HepG2 (cell line): Measurements from ENCODE around the gene RARRES1. TPM values are rescaled to one million over a fixed set of nuclear protein-coding genes. Genes with fewer than 3 reads are reported as not detected.

Source experiments
- ATAC-seq: fragments of 200-7000 bp; cut with Tn5 transposase; 3 replicates; pipeline ENCODE4 v1.9.1; 2020; ENCODE audit warnings: mild to moderate bottlenecking, moderate library complexity
- BruUV-seq: library from RNA; stranded (reverse); fragments of 400-500 nt; replicated peaks from 2 replicates; lab custom pipeline; 2021; lab: Mats Ljungman, UMichigan
- CTCF ChIA-PET: fragments of 300-600 bp; formaldehyde crosslinking; extraction: SDS; loops from one replicate; lab custom pipeline; 2021; ENCODE audit warnings: low total read pairs, inconsistent platforms, low intra/inter-chr PET ratio; lab: Yijun Ruan, JAX
- POLR2A ChIA-PET: fragments of 350-600 bp; sonication (Branson Sonifier 250); formaldehyde crosslinking; loops from one replicate; lab custom pipeline; 2020; ENCODE audit warnings: antibody characterized with exemption, inconsistent platforms; lab: Yijun Ruan, JAX
- DNase-seq: peaks from one replicate; pipeline ENCODE4 v3.0.0-alpha.2; 2015; ENCODE audit warnings: low spot score
- FAIRE-seq: peaks from 3 replicates; lab custom pipeline; 2011; peaks lifted over from hg19 to GRCh38; lab: Jason Lieb, UNC
- H2AFZ ChIP-seq: one replicate; pipeline ENCODE4 v1.6.1; 2011; ENCODE audit warnings: low read length, inconsistent platforms
- H3K27ac ChIP-seq: fragments of 300-600 bp; 3 replicates; pipeline ENCODE4 v1.8.0; 2011; ENCODE audit warnings: mixed run types, mild to moderate bottlenecking, mixed read lengths, low read length, inconsistent platforms; ENCODE audit not compliant: insufficient read depth; ENCODE audit errors: extremely low read length
- H3K27me3 ChIP-seq, 2 experiments: fragments of 200-600 bp in 1 of 2; 2 replicates in 1 of 2; 3 replicates in 1 of 2; pipeline versions ENCODE4 v1.6.0 to v1.8.0; 2011; ENCODE audit warnings: low read length in 2 of 2, mild to moderate bottlenecking in 2 of 2, moderate library complexity in 2 of 2, inconsistent platforms in 1 of 2; ENCODE audit not compliant: insufficient read depth in 2 of 2, control insufficient read depth in 1 of 2
- H3K36me3 ChIP-seq, 2 experiments: fragments of 200-600 bp in 1 of 2; replicated peaks in 1 of 2; 2 replicates in 1 of 2; 3 replicates in 1 of 2; pipeline versions ENCODE4 v1.5.1 to v1.8.0; 2011; ENCODE audit warnings: low read length in 2 of 2, inconsistent platforms in 1 of 2; ENCODE audit not compliant: insufficient read depth in 2 of 2, control insufficient read depth in 1 of 2
- H3K4me1 ChIP-seq: 2 replicates; pipeline ENCODE4 v1.5.1; 2012; ENCODE audit warnings: low read length, inconsistent platforms; ENCODE audit not compliant: insufficient read depth
- H3K4me2 ChIP-seq: 2 replicates; pipeline ENCODE4 v1.6.0; 2011; ENCODE audit warnings: low read depth, low read length, inconsistent platforms
- H3K4me3 ChIP-seq, 3 experiments: fragments of 200-600 bp in 1 of 3; sonication (generic), shearing (Covaris generic) in 1 of 3; replicated peaks in 1 of 3; 2 replicates each; pipeline ENCODE4 v1.5.1; 2011 to 2016; ENCODE audit warnings: low read length in 3 of 3, inconsistent platforms in 2 of 3, low read depth in 2 of 3, mild to moderate bottlenecking in 2 of 3, control low read depth in 1 of 3, mixed read lengths in 1 of 3; ENCODE audit not compliant: insufficient read depth in 1 of 3
- H3K79me2 ChIP-seq: one replicate; pipeline ENCODE4 v1.6.1; 2011; ENCODE audit warnings: low read length, inconsistent platforms; ENCODE audit not compliant: insufficient read depth
- H3K9ac ChIP-seq: 2 replicates; pipeline ENCODE4 v1.6.0; 2011; ENCODE audit warnings: mild to moderate bottlenecking, low read depth, low read length, inconsistent platforms; ENCODE audit not compliant: insufficient read depth
- H3K9me3 ChIP-seq: 2 replicates; pipeline ENCODE4 v1.5.1; 2012; ENCODE audit warnings: mild to moderate bottlenecking, low read length
- H4K20me1 ChIP-seq: 2 replicates; pipeline ENCODE4 v1.6.0; 2011; ENCODE audit warnings: inconsistent platforms, mild to moderate bottlenecking, low read length, moderate library complexity; ENCODE audit not compliant: insufficient read depth
- ATF1 ChIP-seq: IDR thresholded peaks from 2 replicates; pipeline ENCODE4 v1.6.1; 2016; ENCODE audit warnings: mild to moderate bottlenecking, control low read depth
- HES4 ChIP-seq: sonication (generic); formaldehyde crosslinking; IDR thresholded peaks from 2 replicates; pipeline ENCODE4 v1.9.0; 2021; ENCODE audit warnings: mild to moderate bottlenecking, missing genetic modification reagents, borderline replicate concordance
- TOE1 ChIP-seq: sonication (generic); formaldehyde crosslinking; IDR thresholded peaks from 2 replicates; pipeline ENCODE4 v1.4.0; 2020; ENCODE audit warnings: mild to moderate bottlenecking, missing genetic modification reagents
- ZFP1 ChIP-seq: IDR thresholded peaks from 2 replicates; pipeline ENCODE4 v1.6.1; 2016
- ZNF329 ChIP-seq: sonication (generic); formaldehyde crosslinking; IDR thresholded peaks from 2 replicates; pipeline ENCODE4 v1.9.0; 2021; ENCODE audit warnings: low read depth, mild to moderate bottlenecking, missing genetic modification reagents
- ZNF549 ChIP-seq: sonication (generic); formaldehyde crosslinking; IDR thresholded peaks from 2 replicates; pipeline ENCODE4 v1.5.0; 2020; ENCODE audit warnings: missing genetic modification reagents
- ZNF574 ChIP-seq: sonication (generic); formaldehyde crosslinking; IDR thresholded peaks from 2 replicates; pipeline ENCODE4 v1.4.0; 2020; ENCODE audit warnings: missing genetic modification reagents
- ZNF646 ChIP-seq: sonication (generic); formaldehyde crosslinking; IDR thresholded peaks from 2 replicates; pipeline ENCODE4 v1.9.0; 2021; ENCODE audit warnings: mild to moderate bottlenecking, missing genetic modification reagents
- ZNF790 ChIP-seq: sonication (generic); formaldehyde crosslinking; IDR thresholded peaks from 2 replicates; pipeline ENCODE4 v1.8.0; 2022; ENCODE audit warnings: missing genetic modification reagents, mild to moderate bottlenecking, borderline replicate concordance
- ZNF879 ChIP-seq: sonication (generic); formaldehyde crosslinking; IDR thresholded peaks from 2 replicates; pipeline ENCODE4 v1.8.1; 2023; ENCODE audit warnings: missing genetic modification reagents
- WGBS: methylation state at CpG from one replicate; pipeline ENCODE4 v1.1.6; 2017; ENCODE audit warnings: low lambda C conversion rate; 5-methylcytosine and 5-hydroxymethylcytosine counted together
- in situ Hi-C: cut with HindIII; loops from 2 replicates; pipeline ENCODE4 v1.10.0; 2017; ENCODE audit warnings: low pct_unique_long_range_greater_than_20kb; ENCODE audit not compliant: extremely low pct_ligation_motif_present
- intact Hi-C: fragments of 100-400 bp; cut with micrococcal nuclease; formaldehyde crosslinking; loops from one replicate; pipeline ENCODE4 v1.10.0; 2022; ENCODE audit not compliant: unreplicated experiment
- polyA plus RNA-seq, 8 experiments: library from polyadenylated mRNA; depleted of rRNA in 3 of 8; stranded (reverse) in 7 of 8; unstranded in 1 of 8; fragments of >200 nt; fragmentation: Illumina TruSeq in 4 of 8; extraction: Trizol in 4 of 8; gene quantifications; 2 replicates each; pipeline versions ENCODE4 v1.2.1 to v1.2.3, GENCODE V29; 2011 to 2016; ENCODE audit warnings: low read depth in 4 of 8, missing spikeins in 1 of 8, mixed read lengths in 1 of 8; ENCODE audit not compliant: insufficient read depth in 1 of 8
- total RNA-seq, 5 experiments: library from RNA; depleted of rRNA; stranded (reverse); fragments of >200 nt; fragmentation: Illumina TruSeq; extraction: Trizol; gene quantifications; 2 replicates each; pipeline ENCODE4 v1.2.3, GENCODE V29; 2016; ENCODE audit warnings: low read depth in 1 of 5

RARRES1 gene
- total and polyA plus RNA-seq, 2 of the 13 experiments (the other 11 are each of a cell fraction or from before 2014, with no cell fraction given): not detected

GRCh38 chr3:158738653-158739052 is 6.4 kb upstream of the RARRES1 start:
- in situ Hi-C loops: no loop called here
- BruUV-seq: no TSS peak
- Histone ChIP-seq H4K20me1 (no peaks in the 10 kb centered on the region), H3K9ac (no peak overlapping the region), H3K36me3 (no peaks in the 10 kb centered on the region), H3K27me3 (no peaks in the 10 kb centered on the region), H3K4me1 (no peaks in the 10 kb centered on the region), H3K27ac (no peak overlapping the region)
- no peak for ATAC-seq
- intact Hi-C loops: no loop called here
- TF ChIP-seq ZNF790 (no peak), TOE1 (no peak), HES4 (CRISPR knock-in tag) (no peak)
- TF ChIP-seq, all 625 proteins: peak for 0
- Histone ChIP-seq H2AFZ (no peak overlapping the region), H3K4me3 (no peak overlapping the region), H3K79me2 (no peaks in the 10 kb centered on the region), H3K4me2 (no peak overlapping the region), H3K9me3 (peaks cover 4% of the 10 kb centered on the region; the same call in 1 of the 2 replicates)
- ChIA-PET CTCF (no interaction called here), POLR2A (no interaction called here)
- WGBS: 100% methylated on average over 6 of the region's 6 CpGs
- DNase-seq (no peak), FAIRE-seq (no peak)

- CTCF ChIA-PET: no interaction called here
- in situ Hi-C loops: no loop called here
- H3K27me3 ChIP-seq: no peaks in the 10 kb centered on the region
- POLR2A ChIA-PET: no interaction called here
- no peak overlapping the region for H3K4me3 ChIP-seq
- ATAC-seq: no peak
- BruUV-seq: no TSS peak
- intact Hi-C loops: no loop called here
- no peak for DNase-seq
- no peaks in the 10 kb centered on the region for H4K20me1 ChIP-seq
- H3K4me2 ChIP-seq: no peak overlapping the region
- H3K4me1 ChIP-seq: no peaks in the 10 kb centered on the region
- no peaks in the 10 kb centered on the region for H3K36me3 ChIP-seq
- no peaks in the 10 kb centered on the region for H3K79me2 ChIP-seq
- no peak for FAIRE-seq
- H2AFZ ChIP-seq: no peak overlapping the region
- no peak overlapping the region for H3K9ac ChIP-seq
- WGBS: 88% methylated on average over 9 of the region's 9 CpGs
- peaks cover 4% of the 10 kb centered on the region; the same call in 1 of the 2 replicates for H3K9me3 ChIP-seq
- no peak overlapping the region for H3K27ac ChIP-seq
- TF ChIP-seq ZFP1 (CRISPR knock-in tag) (no peak), ZNF574 (CRISPR knock-in tag) (no peak), ZNF329 (CRISPR knock-in tag) (no peak), ZNF646 (CRISPR knock-in tag) (no peak), ZNF549 (CRISPR knock-in tag) (no peak), ATF1 (CRISPR knock-in tag) (no peak), ZNF879 (CRISPR knock-in tag) (no peak)
Measured at GRCh38 chr3:158737976-158738615, 5.8 kb upstream of the RARRES1 start.
